NCI-H1436 treated with DMSO at 0.1 percent for 48 hours (cell line): ENCODE data around the gene P2RY1.
"Not testable (repeated sequence)": the region's sequence is repeated elsewhere in the genome, so short reads cannot be mapped to it uniquely, and the experiment has no call there.

Source experiments
- DNase-seq: peaks from one replicate; lab custom pipeline; 2025; lab: John Stamatoyannopoulos, UW

P2RY1 gene

GRCh38 chr3:152836269-152836668, 1.3 kb downstream of the P2RY1 start:
- no peak for DNase-seq

GRCh38 chr3:152839511-152839910, 4.6 kb downstream of the P2RY1 start:
- no peak for DNase-seq

- no peak for DNase-seq
Observed at GRCh38 chr3:152841131-152841530, 6.2 kb downstream of the P2RY1 start.

- no peak for DNase-seq
Observed at GRCh38 chr3:152842413-152842812, 7.5 kb downstream of the P2RY1 start.

- DNase-seq, result no peak
Observed at GRCh38 chr3:152843955-152844354, 9.0 kb downstream of the P2RY1 start.

GRCh38 chr3:152846572-152847202, 11.8 kb downstream of the P2RY1 start:
- DNase-seq, result not testable (repeated sequence)

GRCh38 chr3:152847599-152847998, 12.7 kb downstream of the P2RY1 start:
- DNase-seq, result not testable (repeated sequence)

- DNase-seq, result no peak
Observed at GRCh38 chr3:152849996-152850578, 15.2 kb downstream of the P2RY1 start.

GRCh38 chr3:152853196-152853595, 18.3 kb downstream of the P2RY1 start:
- DNase-seq, result no peak

GRCh38 chr3:152857082-152857481, 22.2 kb downstream of the P2RY1 start:
- no peak for DNase-seq

GRCh38 chr3:152858170-152858800, 23.4 kb downstream of the P2RY1 start:
- DNase-seq, result no peak

- no peak for DNase-seq
Observed at GRCh38 chr3:152860736-152861135, 25.8 kb downstream of the P2RY1 start.

- no peak for DNase-seq
Observed at GRCh38 chr3:152865668-152866245, 30.8 kb downstream of the P2RY1 start.

- DNase-seq, result no peak
Observed at GRCh38 chr3:152870027-152870426, 35.1 kb downstream of the P2RY1 start.

- DNase-seq, result not testable (repeated sequence)
Observed at GRCh38 chr3:152873314-152873713, 38.4 kb downstream of the P2RY1 start.

GRCh38 chr3:152874896-152875749, 40.2 kb downstream of the P2RY1 start:
- no peak for DNase-seq

GRCh38 chr3:152879130-152879789, 44.3 kb downstream of the P2RY1 start:
- DNase-seq, result no peak

- DNase-seq, result no peak
Observed at GRCh38 chr3:152879790-152880174, 44.9 kb downstream of the P2RY1 start.

GRCh38 chr3:152885076-152885475, 50.1 kb downstream of the P2RY1 start:
- DNase-seq, result no peak
